LNCAP (cell line): Measurements from ENCODE around the gene CLTC.

ENCODE experiments used
- TF ChIP-seq, protein P1 (sequence below): fragments of 450-650 bp; IDR thresholded peaks from 2 replicates; pipeline ENCODE4 v1.5.1; 2017; ENCODE audit warnings: mild to moderate bottlenecking

CLTC gene

GRCh38 chr17:59616253-59616920, 3.3 kb upstream of the CLTC start:
- TF ChIP-seq, protein P1, sequence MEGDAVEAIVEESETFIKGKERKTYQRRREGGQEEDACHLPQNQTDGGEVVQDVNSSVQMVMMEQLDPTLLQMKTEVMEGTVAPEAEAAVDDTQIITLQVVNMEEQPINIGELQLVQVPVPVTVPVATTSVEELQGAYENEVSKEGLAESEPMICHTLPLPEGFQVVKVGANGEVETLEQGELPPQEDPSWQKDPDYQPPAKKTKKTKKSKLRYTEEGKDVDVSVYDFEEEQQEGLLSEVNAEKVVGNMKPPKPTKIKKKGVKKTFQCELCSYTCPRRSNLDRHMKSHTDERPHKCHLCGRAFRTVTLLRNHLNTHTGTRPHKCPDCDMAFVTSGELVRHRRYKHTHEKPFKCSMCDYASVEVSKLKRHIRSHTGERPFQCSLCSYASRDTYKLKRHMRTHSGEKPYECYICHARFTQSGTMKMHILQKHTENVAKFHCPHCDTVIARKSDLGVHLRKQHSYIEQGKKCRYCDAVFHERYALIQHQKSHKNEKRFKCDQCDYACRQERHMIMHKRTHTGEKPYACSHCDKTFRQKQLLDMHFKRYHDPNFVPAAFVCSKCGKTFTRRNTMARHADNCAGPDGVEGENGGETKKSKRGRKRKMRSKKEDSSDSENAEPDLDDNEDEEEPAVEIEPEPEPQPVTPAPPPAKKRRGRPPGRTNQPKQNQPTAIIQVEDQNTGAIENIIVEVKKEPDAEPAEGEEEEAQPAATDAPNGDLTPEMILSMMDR: no peak

DNA sequence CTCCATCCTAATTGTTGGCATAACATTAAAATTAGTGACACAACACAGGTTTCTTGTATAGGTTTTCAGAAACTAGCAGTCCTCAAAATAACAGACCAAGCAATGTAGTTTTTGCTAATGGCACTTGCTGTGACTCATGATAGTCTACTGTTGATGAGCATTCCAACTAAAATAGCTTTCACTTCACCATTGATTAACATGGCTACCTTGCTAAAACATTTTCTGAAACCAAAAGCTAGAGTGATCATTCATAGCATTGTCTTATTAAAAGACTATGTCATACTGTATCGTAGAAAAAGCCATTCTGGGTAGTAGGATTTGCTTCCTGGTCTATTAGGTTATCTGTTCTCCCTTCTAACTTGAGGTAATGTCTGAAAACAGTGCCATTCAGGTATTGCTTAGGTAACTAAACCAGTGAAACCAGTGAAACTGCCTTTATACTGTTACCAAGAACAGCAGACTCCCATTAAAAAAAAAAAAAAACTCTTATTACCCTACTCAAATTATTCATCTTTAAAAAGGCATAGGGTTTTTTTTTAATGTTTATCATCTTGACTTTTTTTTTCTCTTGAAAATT, 2.5 kb upstream of the CLTC start:
- TF ChIP-seq, protein P1: no peak

DNA sequence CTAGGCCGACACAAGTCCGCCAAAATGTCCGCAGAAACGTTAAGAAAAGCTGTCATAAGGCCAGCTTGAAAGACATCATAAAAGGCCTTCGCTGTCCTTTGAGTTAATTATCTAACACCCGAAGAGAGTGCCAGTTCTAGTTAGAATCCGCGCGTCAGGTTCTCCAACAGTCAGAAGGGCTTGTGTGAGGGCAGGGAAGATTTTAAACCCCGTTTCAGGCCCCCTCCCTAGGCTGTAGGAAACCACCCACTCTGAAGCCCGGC, 729 bp upstream of the CLTC start:
- TF ChIP-seq, protein P1: no peak

GRCh38 chr17:59620064-59620359, 317 bp downstream of the CLTC start:
- TF ChIP-seq, protein P1: no peak

DNA sequence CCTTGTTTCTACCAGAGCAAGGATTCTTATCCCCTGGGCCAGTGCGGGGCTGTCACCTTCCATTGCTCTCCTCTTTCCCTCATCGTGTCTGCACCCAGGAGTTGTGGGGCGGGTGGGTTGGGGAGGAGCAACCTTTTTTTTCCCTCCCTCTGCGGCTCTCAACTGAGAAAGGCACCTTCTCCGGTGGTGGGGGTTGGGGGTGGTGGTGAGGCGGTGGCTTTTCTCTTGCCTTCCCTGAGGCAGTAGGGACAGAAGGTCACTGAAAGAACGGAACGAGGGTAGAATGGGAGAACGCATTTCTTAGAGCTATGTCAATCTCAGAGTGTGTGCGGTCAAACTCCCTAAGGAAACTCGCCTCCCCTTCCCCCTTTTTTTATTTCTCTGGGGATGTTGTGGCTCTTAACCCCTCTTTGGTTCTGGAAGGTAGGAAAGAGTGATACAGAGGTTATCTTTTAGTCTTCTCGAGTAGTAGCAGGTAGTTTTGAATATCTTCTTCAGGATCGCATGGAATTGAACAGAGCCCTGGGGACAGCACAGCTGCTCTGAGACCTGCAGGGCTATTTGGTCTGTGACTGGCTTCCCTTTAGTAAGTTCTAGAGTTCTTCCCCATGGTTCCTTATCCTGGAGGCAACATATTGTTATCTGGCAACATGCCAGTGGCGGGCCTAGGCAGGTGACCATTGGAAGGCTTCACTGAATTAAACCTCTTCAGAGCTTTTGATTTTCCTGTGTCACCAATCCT, 994 bp downstream of the CLTC start:
- TF ChIP-seq, protein P1: no peak

DNA sequence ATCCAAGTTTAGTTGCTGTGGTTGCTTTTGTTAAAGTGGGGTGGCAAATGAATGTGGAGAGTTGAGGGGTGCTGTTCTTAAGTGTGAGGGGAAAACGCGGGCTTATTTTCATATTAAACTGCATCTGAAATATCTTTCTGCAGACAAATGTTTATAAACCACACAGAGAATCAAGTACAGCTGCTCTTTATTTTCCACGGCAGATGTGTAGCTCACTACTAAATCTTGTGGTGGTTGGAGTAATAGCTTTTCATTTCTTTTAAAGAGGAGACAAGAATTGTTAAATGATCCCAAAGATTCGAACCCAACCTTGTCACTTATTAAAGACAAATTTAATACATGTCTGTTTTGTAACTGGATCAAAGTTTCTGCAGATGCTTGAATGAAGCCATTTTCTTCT, 2.1 kb downstream of the CLTC start:
- TF ChIP-seq, protein P1: no peak

GRCh38 chr17:59623151-59623550, 3.5 kb downstream of the CLTC start:
- TF ChIP-seq, protein P1: no peak
